HG02885 (cell line): Measurements from ENCODE around the gene FUBP3.

Source experiments
- ATAC-seq: cut with Tn5 transposase; IDR thresholded peaks from one replicate; pipeline ENCODE4 v1.9.1; 2021; ENCODE audit warnings: mild to moderate bottlenecking; ENCODE audit not compliant: unreplicated experiment, poor library complexity

FUBP3 gene

GRCh38 chr9:130578865-130579737 lies at the start of gene FUBP3:
TSS of gene FUBP3 (plus strand) at chr9:130579577. CDS start at chr9:130579681, 104 bp downstream.
- peak; percentile 94 for ATAC-seq

GRCh38 chr9:130530938-130531337 lies 48.4 kb upstream of the FUBP3 start:
- ATAC-seq, result no peak

- ATAC-seq, result no peak
These were observed 47.7 kb upstream of the FUBP3 start for GRCh38 chr9:130531670-130532069.

- ATAC-seq, result no peak
These were observed 46.8 kb upstream of the FUBP3 start for GRCh38 chr9:130532426-130533080.

- ATAC-seq, result no peak
These were observed 43.4 kb upstream of the FUBP3 start for GRCh38 chr9:130535818-130536521.

- no peak for ATAC-seq
These were observed 42.7 kb upstream of the FUBP3 start for GRCh38 chr9:130536701-130537107.

- no peak for ATAC-seq
These were observed 41.9 kb upstream of the FUBP3 start for GRCh38 chr9:130537346-130538050.

- no peak for ATAC-seq
These were observed 39.8 kb upstream of the FUBP3 start for GRCh38 chr9:130539420-130540223.

GRCh38 chr9:130541533-130541932 lies 37.8 kb upstream of the FUBP3 start:
- ATAC-seq, result no peak

- no peak for ATAC-seq
These were observed 37.3 kb upstream of the FUBP3 start for GRCh38 chr9:130542038-130542437.

- no peak for ATAC-seq
These were observed 36.7 kb upstream of the FUBP3 start for GRCh38 chr9:130542457-130543228.

- ATAC-seq, result no peak
These were observed 36.0 kb upstream of the FUBP3 start for GRCh38 chr9:130543368-130543767.

- no peak for ATAC-seq
These were observed 35.5 kb upstream of the FUBP3 start for GRCh38 chr9:130543859-130544258.

GRCh38 chr9:130544364-130544763 lies 35.0 kb upstream of the FUBP3 start:
- no peak for ATAC-seq

- no peak for ATAC-seq
These were observed 31.3 kb upstream of the FUBP3 start for GRCh38 chr9:130548103-130548502.

- ATAC-seq, result no peak
These were observed 30.2 kb upstream of the FUBP3 start for GRCh38 chr9:130549093-130549735.

GRCh38 chr9:130554606-130555005 lies 24.8 kb upstream of the FUBP3 start:
- ATAC-seq, result no peak

- no peak for ATAC-seq
These were observed 24.3 kb upstream of the FUBP3 start for GRCh38 chr9:130555061-130555460.
